IMR-90 (cell line): ENCODE results near the gene ZNF337.

Experiments used
- BHLHE40 ChIP-seq: fragments of 150-350 bp; IDR thresholded peaks from 2 replicates; pipeline ENCODE4 v1.6.1; 2016; ENCODE audit warnings: mild to moderate bottlenecking, low read depth, low read length
- CEBPB ChIP-seq: IDR thresholded peaks from 2 replicates; pipeline ENCODE4 v1.6.1; 2012; ENCODE audit warnings: low read depth, low read length, improper control_type of control experiment
- POLR2A ChIP-seq: IDR thresholded peaks from 2 replicates; pipeline ENCODE4 v1.6.1; 2012; ENCODE audit warnings: mild to moderate bottlenecking, low read depth, low read length
- RAD21 ChIP-seq: IDR thresholded peaks from 2 replicates; pipeline ENCODE4 v1.6.1; 2012; ENCODE audit warnings: low read length, improper control_type of control experiment
- SMC3 ChIP-seq: fragments of 150-350 bp; IDR thresholded peaks from 2 replicates; pipeline ENCODE4 v1.6.1; 2016; ENCODE audit warnings: low read depth, mild to moderate bottlenecking, antibody characterized with exemption, low read length, moderate library complexity
- USF2 ChIP-seq: fragments of 150-350 bp; IDR thresholded peaks from 2 replicates; pipeline ENCODE4 v1.6.1; 2017; ENCODE audit warnings: mild to moderate bottlenecking, antibody characterized with exemption, low read length, low read depth
- TF ChIP-seq, protein P1 (sequence below): conservative IDR thresholded peaks from 2 replicates; pipeline ENCODE4 v1.5.1; 2012; ENCODE audit warnings: mild to moderate bottlenecking, low read depth, low read length, improper control_type of control experiment

DNA sequence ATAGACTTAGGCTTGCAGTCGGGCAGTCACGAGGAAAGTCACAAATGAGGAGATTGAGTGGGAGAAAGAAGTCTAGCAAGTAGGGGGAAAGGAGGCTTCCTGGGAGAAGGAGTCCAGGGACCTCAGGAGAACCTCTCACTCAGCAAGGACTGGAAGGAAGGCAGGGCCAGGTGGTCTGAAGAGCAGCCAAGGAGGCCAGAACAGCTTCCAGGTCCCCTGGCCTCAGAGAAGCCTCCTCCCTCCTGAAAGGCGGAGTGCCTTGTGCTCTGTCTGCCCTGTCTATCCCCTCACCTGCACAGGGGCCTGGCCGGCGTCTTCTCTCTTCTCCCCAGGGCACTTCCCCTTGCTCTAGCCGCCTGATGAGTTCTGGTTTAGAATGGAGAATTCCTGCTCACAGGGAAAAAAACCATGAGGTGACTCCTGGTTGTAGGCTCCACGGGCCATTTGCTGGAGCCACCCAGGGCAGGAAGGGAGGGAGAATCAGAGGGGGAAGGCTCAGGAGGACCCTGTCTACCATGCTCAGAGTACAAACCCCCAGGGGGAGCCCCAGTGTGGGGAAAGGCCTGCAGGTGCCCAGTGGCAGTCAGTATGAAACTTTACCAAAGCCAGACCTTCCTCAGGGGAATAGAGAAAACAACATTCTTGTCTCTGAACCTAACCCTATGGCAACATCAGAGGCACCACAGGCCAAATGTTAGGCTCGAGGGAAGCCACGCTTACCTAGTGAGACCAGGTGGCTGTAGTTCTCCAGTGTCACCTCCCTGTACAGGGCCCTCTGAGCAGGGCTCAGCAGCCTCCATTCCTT is 11.2 kb downstream of the ZNF337 start:
- TF ChIP-seq, protein P1, sequence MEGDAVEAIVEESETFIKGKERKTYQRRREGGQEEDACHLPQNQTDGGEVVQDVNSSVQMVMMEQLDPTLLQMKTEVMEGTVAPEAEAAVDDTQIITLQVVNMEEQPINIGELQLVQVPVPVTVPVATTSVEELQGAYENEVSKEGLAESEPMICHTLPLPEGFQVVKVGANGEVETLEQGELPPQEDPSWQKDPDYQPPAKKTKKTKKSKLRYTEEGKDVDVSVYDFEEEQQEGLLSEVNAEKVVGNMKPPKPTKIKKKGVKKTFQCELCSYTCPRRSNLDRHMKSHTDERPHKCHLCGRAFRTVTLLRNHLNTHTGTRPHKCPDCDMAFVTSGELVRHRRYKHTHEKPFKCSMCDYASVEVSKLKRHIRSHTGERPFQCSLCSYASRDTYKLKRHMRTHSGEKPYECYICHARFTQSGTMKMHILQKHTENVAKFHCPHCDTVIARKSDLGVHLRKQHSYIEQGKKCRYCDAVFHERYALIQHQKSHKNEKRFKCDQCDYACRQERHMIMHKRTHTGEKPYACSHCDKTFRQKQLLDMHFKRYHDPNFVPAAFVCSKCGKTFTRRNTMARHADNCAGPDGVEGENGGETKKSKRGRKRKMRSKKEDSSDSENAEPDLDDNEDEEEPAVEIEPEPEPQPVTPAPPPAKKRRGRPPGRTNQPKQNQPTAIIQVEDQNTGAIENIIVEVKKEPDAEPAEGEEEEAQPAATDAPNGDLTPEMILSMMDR: no peak
- TF ChIP-seq RAD21 (no peak), CEBPB (no peak), POLR2A (no peak), BHLHE40 (no peak), SMC3 (no peak), USF2 (no peak)
